Measurements from ENCODE around the gene CYP46A1.
"Not testable (repeated sequence)": the region's sequence is repeated elsewhere in the genome, so short reads cannot be mapped to it uniquely, and the experiment has no call there.

Gene CYP46A1

GRCh38 chr14:99656171-99656570 lies 27.9 kb upstream of the CYP46A1 start:
- no peak for DNase-seq

GRCh38 chr14:99657645-99658155 lies 26.4 kb upstream of the CYP46A1 start:
- intact Hi-C loops (cut with DNase I), result no loop called here
- no peak for DNase-seq

More at GRCh38 chr14:99656171-99656570, 27.9 kb upstream of the CYP46A1 start:
- intact Hi-C loops (cut with DNase I), result no loop called here

DNA sequence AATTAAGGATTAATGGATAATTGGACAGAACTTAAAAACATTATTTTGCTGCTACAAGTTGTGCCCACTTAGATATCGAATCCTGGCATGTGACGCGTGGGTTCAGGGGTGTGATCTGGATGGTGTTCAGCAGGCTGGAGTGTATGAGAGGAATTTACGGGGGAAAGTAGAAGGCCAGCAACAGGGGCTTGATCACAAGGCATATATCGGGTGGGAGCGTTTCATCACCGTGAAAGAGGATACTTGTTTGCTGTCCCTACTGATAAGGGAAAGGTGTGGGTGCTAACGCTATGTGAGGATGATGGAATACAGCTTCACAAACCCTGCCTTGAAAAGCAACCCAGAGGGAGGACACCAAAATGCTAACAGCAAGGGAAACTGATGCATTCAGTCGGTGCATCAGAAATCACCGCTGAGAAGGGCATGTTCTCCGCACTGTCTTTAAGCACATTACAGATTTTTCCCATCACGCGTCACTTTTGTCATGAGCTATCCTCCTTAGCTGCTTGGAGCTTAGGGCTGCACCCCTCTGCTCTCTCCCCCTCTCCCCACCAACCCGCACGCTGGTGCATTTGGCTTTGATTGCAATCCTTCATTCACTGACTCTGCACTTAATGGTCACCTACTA lies 25.8 kb upstream of the CYP46A1 start:
- intact Hi-C loops (cut with DNase I), result no loop called here
- peak in 1 of 10 donors; percentile 22 for DNase-seq

DNA sequence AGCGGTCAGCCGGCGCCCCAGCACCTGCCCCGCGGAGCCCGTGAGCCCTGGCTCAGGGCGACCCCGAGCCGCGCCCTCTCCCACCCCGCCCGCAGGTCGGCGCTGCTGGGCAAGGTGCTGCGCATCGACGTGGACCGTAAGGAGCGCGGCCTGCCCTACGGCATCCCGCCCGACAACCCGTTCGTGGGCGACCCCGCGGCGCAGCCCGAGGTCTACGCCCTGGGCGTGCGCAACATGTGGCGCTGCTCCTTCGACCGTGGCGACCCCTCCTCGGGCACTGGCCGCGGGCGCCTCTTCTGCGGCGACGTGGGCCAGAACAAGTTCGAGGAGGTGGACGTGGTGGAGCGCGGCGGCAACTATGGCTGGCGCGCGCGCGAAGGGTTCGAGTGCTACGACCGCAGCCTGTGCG lies 24.8 kb upstream of the CYP46A1 start:
- DNase-seq, result peak in 1 of 10 donors; percentile 75
- intact Hi-C loops (cut with DNase I), result no loop called here

GRCh38 chr14:99660006-99660566 lies 24.0 kb upstream of the CYP46A1 start:
- intact Hi-C loops (cut with DNase I), result no loop called here
- DNase-seq, result peak in 1 of 10 donors; percentile 80

DNA sequence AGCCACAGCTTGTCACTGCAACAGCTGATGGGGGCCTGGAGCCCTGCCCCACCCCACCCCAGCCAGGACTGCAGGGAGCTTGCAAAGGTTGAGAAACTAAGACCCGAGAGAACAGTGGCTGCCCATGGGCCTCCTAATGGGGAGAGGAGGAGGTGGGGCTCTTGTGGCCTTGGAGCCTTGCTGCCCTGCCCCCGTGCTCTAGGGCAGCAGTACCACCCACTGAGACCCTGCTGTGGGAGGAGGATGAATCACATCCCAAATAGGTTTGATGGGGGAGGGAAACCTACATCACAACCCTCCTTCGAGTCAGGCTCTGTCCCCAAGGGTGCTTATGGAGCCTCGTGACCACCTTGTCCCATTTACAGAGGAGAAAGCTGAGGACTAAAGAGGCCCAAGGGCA lies 23.3 kb upstream of the CYP46A1 start:
- DNase-seq, result peak in 1 of 10 donors; percentile 49
- intact Hi-C loops (cut with DNase I), result no loop called here

DNA sequence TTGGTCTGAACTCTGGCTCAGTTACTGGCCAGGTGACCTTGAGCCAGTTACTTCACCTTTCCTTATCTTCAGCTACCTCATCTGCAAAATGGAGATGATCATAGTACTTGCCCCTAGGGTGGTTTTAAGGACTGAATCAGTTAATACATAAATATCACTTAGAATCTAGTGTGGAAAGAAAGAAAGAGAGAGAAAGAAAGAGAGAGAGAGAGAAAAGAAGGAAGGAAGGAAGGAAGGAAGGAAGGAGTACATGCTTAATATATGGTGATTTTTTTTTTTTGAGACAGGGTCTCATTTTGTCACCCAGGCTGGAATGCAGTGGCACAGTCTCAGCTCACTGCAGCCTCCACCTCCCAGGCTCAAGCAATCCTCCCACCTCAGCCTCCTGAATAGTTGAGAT lies 22.9 kb upstream of the CYP46A1 start:
- intact Hi-C loops (cut with DNase I), result not testable (repeated sequence)

DNA sequence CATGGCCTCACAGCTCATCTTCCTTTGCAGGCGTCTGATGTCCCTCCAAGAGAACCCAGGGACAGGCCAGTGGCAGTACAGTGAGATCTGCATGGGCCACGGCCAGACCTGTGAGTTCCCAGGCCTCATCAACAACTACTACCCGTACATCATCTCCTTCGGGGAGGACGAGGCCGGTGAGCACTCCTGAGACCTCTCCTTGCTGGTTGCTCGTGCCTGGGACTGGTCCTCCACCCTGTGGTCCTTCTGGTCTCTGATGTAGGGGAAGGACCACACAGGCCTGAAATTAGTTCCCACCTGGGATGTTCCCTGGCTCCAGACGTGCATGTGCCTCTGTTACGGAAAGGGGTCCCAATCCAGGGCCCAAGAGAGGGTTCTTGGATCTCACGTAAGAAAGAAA lies 21.3 kb upstream of the CYP46A1 start:
- DNase-seq, result peak in 1 of 10 donors; percentile 62
- intact Hi-C loops (cut with DNase I), result no loop called here

More for the DNA sequence above, 22.9 kb upstream of the CYP46A1 start:
- not testable (repeated sequence) for DNase-seq

- intact Hi-C loops (cut with DNase I), result no loop called here
- peak in 1 of 10 donors; percentile 33 for DNase-seq
Measured at GRCh38 chr14:99663386-99664057, 20.6 kb upstream of the CYP46A1 start.

DNA sequence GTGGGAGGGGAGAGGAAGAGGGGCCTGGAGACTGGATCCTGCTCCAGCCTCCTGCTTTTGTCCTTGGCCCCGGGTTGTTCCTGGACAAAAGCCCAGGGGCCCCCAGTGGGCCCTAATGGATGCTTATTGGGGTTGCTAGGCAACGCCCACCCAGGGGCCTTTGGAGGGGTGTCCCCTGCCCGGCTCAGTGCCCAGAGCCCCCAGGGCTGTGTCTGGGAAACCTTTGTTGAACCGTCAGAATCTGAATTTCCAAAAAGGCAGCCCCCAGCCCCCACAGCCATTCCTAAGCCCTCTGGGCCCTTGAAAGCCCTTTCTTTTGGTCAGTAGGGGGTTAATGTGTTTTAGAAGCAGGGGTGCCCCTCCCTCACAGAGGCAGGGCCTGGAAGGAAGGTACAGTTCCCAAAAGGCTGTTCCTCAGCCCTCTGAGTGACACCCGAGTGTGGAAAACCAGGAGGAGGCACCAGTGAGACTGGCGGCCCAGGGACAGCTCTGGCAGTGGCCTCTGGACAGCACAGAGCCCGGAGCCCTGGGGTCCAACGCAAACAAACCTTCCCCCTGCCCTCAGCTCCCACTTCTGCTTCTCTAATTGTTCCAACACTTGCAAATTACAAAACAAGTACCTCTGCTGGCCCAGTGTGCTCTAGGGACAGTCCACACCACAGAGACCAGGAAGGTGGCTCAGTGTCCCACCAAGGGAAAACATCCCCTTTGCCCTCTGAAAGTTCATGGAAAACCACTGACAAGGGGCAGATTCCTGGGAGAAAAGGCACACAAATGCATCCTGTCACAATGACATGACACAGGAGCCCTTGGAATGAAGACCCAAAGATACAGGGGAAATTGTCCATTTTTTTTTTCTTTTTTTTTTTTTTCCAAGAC lies 19.8 kb upstream of the CYP46A1 start:
- intact Hi-C loops (cut with DNase I), result no loop called here

DNA sequence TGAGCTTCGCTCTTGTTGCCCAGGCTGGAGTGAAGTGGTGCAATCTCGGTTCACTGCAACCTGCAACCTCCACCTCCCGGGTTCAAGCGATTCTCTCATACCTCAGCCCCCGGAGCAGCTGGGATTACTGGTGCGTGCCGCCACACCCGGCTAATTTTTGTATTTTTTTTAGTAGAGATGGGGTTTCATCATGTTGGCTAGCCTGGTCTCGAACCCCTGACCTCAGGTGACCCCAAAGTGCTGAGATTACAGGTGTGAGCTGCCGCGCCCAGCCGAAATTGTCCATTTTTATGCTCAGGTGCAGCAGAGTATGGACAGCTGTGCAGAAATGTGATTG lies 19.2 kb upstream of the CYP46A1 start:
- intact Hi-C loops (cut with DNase I), result no loop called here
- peak in 1 of 10 donors; percentile 24 for DNase-seq

More for the DNA sequence above, 19.8 kb upstream of the CYP46A1 start:
- DNase-seq, result peak in 3 of 10 donors; percentile 34 to 82 (median 80)

GRCh38 chr14:99666533-99666932 lies 17.6 kb upstream of the CYP46A1 start:
- peak in 1 of 10 donors; percentile 62 for DNase-seq
- intact Hi-C loops (cut with DNase I), result no loop called here

- intact Hi-C loops (cut with DNase I), result no loop called here
- peak in 1 of 10 donors; percentile 13 for DNase-seq
Measured at GRCh38 chr14:99667045-99667444, 17.1 kb upstream of the CYP46A1 start.

DNA sequence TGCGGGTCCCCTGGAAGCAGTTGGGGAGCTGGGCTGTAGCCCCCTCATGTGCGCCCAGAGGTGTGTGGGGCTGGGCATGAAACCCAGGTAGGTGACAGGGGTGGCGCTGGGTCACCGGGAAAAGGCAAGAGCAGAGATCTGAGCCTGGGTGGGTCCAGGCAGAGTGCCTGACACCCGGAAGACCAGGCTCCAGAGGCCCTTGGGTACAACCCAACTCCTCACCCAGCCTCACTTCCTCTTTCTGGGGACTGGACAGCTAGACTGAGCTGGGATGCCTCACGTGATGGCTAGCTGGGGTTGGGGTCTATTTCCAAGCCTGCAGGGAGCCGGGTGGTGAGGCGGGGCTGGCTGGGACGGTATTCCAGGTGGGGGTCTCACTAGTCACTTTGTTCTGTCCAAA lies 16.3 kb upstream of the CYP46A1 start:
- DNase-seq, result peak in 1 of 10 donors; percentile 64
- intact Hi-C loops (cut with DNase I), result no loop called here

DNA sequence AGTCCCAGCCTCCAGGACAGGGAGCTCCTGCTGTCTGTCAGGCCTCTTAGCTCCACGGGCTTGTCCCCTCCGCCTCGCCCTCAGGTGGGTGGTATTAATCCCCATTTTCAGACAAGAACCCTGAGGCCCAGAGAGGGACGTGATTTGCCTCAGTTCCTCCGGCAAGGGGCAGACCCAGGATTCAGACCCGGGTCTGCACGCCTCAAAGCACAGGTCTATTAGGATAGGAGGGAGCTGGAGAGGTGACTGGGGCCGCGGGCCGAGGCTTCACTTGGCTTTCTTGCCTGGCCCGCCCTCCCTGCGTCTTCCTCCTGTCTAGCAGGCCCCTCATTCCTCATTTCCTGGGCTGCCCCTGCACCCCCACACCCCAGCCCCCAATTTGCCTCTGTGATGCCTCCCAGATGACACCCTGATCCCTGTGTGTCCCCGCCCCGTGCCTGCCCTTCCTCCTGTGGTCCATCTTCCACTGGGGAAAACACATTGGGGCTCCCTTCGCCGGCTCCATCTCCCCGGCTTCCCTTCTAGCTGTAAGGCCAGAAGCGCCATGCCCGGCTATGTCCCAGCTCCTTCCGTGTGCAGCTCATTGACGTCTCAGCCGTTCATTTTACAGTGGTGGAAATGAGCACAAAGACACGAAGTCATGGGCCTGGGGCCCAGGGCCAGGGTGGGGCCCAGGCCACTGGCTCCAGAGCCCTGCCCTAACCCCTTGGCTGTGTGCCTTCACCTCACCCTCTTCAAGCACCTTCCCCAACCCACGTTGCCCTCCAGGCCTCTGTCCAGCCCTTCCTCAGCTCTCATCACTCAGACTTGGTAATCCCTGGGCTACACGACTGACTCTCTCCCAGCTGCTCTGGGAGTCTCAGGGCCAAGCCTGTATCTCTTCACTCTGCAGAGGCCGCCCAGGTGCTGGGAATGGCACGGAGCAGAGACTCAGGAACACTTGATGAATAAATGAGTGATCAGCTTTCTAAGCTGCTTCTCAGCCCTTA lies 15.5 kb upstream of the CYP46A1 start:
- intact Hi-C loops (cut with DNase I), result no loop called here
- peak in 2 of 10 donors; percentile 6 to 71 for DNase-seq

- peak in 3 of 10 donors; percentile 4 to 76 (median 20) for DNase-seq
- intact Hi-C loops (cut with DNase I), result no loop called here
Measured at GRCh38 chr14:99670361-99671234, 13.5 kb upstream of the CYP46A1 start.

- intact Hi-C loops (cut with DNase I), result no loop called here
- peak in 9 of 10 donors; percentile 40 to 89 (median 67) for DNase-seq
Measured at GRCh38 chr14:99671235-99672224, 12.6 kb upstream of the CYP46A1 start.
